Jurkat, Clone E6-1 (cell line): ENCODE data around the gene UTP11.
"Not testable (repeated sequence)": the region's sequence is repeated elsewhere in the genome, so short reads cannot be mapped to it uniquely, and the experiment has no call there.

ENCODE experiments used
- DNase-seq: peaks from one replicate; pipeline ENCODE4 v3.0.0-alpha.2; 2011; ENCODE audit warnings: low read depth, low spot score
- H3K4me3 ChIP-seq: 2 replicates; pipeline ENCODE4 v1.5.1; 2011; ENCODE audit warnings: mild to moderate bottlenecking, low read length, control low read depth, moderate library complexity

The UTP11 gene

DNA sequence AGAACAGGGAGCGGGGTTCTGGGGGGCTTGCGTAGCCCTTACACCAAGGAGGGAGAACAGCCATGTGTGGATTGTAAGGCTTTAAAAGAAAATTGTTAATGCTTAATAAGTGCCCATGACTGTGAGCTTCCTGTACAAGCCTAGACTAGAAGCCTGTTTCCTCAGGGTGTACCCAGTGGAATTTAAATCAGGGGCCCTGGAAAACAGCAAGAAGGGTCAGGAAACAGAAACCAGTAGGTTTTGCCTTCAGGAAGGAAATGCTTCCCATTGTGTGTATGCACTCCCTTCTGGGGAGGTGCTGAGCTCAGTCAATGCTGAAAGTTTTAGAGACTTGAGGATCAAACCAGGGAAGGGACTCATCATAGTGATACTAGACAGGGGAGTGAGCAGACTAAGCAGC lies 12.7 kb downstream of the UTP11 start:
- no peak overlapping the region for H3K4me3 ChIP-seq
- DNase-seq, result no peak

DNA sequence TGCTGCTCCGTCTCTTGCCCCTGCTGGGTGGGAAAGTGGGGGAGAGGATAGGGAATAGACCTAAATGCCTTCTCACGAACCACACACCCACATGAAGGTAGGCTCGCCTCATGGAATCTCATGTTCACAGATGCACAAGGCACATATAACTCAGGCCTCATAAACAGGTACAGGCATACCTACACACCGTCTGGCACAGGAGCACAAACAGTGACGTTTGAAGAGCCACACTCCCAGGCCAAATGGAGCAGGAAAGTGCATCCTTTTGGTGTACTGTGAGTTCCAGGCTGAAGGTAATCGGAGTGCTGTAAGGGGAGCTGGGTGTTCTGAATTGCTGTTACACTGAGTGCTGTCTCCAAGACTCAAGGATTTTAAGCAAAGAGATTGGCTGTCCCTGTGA lies 13.1 kb downstream of the UTP11 start:
- no peak overlapping the region for H3K4me3 ChIP-seq
- no peak for DNase-seq

DNA sequence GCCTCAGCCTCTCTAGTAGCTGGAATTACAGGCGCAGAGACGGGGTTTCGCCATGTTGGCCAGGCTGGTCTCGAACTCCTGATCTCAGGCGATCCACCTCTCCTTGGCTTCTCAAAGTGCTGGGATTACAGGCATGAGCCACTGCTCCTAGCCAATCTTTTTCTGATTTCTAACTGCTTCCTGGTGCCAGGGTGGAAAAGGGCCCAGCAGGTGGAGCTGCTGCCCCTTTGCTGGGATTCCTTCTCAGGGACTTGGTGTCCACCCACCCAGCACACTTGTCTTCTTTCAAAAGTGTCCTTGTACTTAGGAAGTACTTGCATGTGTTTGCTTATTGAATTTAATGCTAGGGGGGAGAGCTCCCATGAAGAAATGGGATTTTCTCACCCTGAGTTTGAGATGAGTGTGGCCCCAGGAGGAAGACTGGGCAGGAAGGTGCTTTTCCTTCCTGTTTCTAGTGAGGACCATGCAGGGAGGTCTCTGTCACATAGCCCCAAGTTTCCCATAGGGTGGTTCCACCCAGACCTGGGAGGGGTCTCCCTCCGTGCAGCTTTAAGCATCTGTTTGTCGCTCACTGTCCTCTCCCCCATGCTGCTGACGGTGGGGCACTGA lies 14.2 kb downstream of the UTP11 start:
- no peak overlapping the region for H3K4me3 ChIP-seq
- no peak for DNase-seq

DNA sequence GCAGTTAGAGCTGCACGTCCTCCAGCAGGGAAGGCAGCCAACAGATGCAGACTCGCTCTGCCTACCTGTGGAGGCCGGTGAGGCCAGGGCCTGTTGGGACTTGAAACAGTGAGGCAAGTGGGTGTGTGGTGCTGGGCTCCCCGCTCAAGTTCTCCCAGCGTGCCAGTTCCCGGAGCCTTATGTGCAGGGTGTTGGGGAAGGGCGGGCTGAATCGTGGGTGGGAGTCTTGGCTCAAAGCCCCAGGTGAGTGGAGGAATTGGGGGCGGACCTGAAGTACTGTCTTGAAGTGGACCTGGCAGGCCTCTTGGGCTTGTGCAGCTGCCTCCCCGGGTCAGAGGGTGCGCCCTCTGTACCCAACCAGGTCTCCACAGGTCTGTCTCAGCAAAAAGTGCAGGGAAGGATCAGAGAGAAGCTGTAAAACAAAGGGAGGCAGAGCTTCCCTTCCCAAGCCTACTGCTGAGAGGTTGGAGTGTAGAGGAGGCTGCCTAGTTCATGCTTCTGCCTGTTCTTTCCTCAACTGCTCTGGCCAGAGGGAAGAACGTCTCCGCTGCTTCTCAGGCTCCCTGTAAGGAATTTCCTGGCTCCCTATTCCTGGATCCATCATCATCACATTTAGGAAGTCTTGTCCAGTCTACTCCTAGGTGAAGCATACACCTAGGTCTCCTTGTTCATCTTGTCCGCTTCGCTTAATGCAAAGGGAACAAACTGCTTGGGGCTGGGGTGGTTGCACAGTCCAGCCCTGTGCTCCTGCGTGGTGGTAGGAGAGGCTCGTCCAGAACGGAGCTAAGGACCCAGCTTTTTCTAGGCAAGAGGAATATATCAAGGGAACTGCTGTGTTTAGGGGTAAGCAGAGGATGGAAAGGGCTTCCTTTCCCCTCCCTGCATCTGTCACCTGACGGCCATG lies 14.9 kb downstream of the UTP11 start:
- DNase-seq, result no peak
- no peak overlapping the region for H3K4me3 ChIP-seq

DNA sequence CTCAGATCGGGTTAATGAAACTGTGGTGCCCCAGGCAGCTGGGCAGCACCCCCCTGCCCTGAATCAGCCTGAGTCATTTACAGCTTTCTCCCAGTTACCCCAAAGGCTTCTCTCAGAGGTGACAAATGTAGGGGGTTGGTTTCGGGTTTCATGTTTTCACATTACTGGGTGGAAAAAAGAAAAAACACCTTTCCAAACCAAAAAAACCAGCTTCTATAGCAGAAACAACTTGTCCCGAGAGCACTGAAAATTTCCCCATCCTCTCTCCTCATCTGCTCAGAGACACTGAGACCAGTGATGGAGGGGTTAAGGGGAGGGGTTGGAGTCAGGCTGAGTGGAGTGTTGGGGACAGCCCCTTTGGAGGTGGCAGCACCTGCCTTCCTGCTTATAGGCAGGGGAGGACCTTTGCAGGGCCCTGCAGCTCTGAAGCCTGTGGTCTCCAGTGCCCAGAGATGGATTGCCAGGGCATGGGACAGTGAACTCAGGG lies 15.6 kb downstream of the UTP11 start:
- no peak overlapping the region for H3K4me3 ChIP-seq
- no peak for DNase-seq

DNA sequence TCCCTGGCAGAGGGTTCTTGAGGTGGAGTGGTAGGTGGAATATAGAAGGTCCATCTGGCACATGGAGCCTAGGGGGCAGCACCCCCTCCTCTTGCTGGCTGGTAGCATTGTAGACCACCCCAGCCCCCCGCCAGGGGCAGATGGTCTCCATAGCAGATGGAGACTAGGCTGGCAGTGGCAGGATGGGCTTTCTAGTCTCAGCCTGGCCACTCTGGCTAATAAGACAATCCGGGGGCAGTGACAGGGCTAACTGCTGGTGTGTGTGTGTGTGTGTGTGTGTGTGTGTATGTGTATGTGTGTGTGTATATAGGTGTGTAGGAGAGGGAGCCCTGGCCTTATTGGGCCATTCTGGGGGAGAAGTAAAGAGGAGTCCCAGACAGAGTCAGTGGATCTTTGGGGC lies 16.1 kb downstream of the UTP11 start:
- H3K4me3 ChIP-seq, result no peak overlapping the region
- no peak for DNase-seq

DNA sequence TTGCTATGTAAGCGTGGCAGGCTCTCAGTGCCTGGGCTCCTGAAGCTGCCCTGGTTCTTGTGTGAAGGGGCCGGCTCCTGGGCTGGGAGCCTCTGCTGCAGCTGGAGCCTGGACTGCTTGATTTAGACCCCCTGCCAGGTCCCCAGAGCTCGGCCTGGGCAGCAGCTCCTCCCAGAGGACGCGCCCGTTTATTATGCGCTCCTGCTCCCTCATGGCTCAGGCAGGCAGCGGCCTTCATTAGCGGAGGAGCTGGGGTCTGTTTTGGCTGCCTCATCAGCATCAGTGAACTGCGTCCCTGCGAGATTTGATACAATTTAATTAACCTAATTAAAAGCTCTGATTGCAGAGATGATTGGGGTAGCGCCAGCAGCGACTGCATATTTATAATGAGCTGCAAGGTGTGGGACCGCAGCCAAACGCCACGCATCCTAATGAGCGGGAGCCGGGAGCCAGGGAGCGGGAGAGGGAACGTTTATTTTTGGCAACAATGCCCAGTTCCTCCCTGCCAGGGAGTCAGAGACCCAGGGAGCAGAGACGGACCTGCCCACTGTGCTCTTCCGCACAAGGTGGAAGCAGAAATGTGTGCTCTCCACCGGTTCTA lies 16.6 kb downstream of the UTP11 start:
- DNase-seq, result no peak
- no peak overlapping the region for H3K4me3 ChIP-seq

DNA sequence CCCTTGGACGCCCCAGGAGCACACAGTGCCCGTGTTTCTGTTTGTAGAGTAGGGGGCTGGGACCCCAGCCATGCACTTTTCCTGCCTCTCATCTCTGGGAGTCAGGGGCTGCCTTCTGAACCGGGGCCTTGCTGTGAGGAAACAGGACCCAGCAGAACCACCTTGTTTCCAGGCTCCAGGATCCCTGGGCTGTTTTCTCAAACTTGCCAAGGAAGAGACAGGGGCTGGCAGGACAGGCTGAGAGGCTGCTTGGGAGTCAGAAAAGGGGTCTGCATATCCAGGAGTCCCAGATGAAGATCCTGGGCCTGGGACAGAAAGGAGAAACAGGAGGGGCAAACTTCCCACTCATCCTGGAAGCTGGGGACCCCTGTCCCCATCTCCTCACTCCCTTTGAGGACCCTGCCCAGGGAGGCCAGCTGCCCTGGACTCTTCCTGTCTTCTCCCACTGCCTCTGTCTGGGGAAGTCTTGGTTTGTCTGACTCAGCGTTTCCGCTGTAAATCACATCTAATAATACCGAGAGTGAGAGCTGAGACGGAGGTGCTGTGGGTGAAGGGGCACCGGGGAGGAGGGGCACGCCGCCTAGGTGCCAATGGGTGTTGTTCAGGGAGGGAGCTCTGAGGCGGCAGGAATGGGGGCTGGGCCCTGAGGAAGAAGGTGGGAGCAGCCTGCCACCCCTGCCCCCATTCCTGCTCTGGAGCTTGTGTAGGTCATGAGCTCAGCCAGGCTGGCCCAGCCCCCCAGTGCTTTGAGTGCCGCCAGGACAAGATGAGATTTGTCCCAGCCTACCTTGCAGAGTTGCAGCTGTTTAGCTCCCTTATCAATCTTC lies 17.4 kb downstream of the UTP11 start:
- no peak overlapping the region for H3K4me3 ChIP-seq
- no peak for DNase-seq

DNA sequence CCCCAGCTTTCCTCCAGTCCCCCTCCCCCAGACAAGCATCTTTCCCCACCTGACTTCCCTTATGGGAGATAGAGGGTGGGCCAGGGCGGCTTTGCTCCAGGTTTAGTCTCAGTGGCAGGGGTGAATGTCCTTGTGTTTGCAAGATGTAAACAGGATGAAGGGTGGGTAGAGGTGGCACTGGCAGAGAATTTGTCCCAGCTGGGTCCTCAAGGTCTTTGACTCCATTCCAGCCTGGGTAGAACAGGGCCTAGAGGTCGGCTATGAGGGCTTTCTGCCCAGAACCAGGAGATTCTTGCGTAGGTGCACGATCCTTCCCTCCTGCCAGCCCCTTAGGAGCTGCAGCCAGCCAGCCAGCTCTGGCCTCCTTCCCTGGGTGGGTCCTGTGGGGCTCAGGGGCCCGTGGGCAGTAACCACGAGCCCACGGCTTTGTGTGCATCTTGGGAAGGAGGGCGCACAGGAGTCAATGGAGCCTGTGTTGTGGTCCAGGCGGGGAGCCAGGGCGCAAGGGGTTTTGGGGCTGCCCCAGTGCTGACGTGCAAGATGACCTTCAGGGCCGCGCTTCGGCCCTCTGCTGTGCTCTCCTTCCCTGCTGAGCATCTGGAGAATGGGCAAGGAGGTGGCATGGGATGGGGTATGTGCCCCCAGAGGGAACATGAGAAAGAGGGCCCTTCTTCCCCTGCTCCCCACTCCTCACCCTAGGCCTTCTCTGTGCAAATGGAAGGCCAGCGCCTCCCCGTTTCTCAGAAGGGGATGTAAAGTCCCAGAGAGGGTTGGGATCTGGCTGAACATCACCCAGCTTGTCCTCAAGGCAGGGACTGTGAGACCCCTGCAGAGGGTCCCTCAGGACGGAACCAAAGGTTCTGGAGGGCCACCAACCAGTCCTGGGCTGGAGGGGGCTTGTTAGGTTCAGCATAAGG lies 18.3 kb downstream of the UTP11 start:
- H3K4me3 ChIP-seq, result no peak overlapping the region
- no peak for DNase-seq

DNA sequence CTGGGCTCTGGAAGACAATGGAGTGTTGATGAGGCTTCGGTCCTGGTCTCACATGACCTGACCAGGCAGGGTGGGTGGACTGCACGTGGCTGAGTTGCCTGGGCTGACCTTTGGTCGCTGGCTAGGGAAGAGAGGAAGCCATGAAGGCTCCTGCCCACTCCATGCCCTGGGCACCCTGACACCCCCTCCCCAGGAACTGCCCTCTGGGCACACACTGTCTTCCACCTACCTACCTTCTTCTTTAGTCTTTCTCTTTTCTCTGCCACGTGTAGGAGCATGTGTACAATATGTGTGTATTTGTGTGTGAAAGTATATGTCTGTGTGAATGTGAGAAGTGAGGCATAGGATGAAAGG lies 19.0 kb downstream of the UTP11 start:
- no peak for DNase-seq
- H3K4me3 ChIP-seq, result no peak overlapping the region

DNA sequence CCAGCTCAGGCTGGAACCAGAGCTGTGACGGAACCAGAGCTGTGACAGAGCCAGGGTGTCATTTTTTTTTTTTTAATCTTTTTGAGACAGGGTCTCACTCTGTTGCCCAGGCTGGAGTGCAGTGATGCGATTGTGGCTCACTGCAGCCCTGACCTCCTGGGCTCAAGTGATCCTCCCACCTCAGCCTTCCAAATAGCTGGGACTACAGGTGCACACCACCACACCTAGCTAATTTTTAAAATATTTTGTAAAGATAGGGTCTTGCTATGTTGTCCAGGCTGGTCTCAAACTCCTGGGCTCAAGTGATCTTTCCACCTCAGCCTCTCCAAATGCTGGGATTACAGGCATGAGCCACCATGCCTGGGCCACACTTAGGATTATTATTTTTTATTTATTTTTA lies 20.5 kb downstream of the UTP11 start:
- DNase-seq, H3K4me3 ChIP-seq: not testable (repeated sequence)

DNA sequence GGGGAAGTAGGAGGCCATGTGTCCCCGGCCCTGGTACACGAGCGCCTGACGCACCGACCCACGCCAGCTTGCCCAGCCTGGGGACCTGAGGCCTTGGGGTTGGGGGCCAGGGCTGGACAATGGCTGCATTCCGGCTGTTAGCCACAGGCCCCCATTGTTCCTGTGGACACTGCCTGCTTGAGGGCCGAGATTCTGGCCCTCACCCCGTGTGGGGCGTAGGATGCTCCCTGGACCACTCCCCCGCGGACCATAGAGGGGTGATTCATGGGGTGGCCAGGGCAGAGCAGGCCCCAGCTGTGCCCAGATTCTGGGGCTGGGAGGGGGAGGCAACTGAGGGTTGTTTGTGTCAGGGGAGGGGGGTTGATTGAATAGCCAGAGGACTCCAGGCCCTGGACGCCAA lies 22.3 kb downstream of the UTP11 start:
- H3K4me3 ChIP-seq, result no peak overlapping the region
- DNase-seq, result no peak

DNA sequence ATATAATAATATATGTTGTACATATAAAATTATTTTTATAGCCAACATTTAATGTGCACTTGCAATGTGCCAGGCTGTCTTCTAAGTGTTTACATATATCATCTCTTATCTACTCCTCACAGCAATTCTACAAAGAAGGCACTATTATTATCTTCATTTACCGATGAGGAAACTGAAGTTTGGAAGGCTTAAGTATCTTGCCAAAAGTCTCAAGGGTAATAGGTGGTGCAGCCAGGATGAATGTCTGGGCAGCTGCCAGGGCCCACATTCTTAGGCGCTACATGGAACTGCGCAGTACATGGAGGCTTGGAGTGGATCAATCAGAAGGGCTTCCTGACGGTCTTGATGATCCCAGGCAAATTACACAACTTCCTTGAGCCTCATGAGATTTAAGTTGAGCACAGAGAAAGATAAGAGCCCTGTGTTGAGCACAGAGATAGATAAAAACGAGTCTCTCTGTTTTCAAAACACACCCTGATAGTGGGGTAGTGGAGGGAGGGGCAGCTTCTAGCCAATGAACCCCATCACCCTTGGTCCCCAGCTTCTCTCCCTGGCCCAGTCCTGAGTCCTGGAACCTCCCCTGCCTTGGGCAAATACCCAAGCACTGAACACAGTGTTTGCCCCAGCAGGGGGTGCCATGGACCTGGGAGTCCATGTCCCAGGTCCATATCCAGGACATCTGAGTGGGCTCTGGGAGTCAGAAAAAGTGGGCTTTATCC lies 24.8 kb downstream of the UTP11 start:
- DNase-seq, result no peak
- no peak overlapping the region for H3K4me3 ChIP-seq

DNA sequence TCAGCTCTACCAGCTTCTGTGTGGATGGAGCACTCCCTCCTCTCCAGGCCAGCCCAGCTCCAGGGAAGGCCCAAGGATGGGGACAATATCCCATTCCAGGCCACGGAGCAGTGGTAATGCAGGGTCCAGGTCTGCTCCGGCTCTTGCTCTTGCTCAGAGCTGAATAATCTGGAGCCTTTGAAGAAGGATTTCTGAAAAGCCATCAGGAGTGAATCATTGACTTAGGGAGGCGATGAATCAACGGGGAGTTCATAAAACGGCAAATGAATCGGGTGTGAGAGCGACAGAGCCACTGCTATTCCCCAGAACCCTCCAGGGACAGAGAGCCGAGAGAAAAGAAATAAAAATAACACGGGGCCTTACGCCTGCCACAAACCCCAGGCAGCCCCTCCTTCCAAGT lies 26.3 kb downstream of the UTP11 start:
- DNase-seq, result no peak
- H3K4me3 ChIP-seq, result no peak overlapping the region

DNA sequence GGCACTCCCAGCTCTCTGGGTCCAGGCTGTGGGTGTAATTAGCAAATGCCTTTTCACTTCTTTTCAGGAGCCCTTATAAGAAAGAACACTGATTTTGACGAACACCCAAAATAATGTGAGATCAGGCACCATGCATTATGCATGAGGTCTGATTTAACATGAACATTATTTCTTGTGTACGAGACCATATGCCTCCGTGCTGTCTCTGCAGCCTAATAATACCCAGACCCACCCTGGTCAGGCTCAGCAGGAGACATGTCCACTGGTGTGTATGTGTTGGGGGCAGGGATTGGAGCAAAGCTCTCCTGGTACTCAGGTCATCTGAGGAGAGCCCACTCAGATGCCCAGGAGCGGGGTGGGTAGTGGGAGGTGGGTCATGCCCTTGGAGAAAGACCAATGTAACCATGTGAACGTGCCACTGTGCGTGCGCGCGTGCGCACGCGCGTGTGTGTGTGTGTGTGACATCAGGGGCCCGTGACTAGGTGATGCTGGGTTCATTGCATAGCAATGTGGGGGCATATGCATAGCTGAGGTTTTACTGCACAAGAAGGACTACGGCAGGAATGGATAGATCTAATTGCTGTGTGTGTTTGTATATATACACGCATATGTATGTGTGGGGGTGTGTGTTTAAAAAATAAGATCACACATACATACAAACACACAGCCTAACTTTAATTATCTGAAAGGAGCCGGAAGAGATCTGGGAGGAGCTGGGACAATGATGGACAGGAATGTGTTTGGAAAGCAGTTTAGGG lies 27.0 kb downstream of the UTP11 start:
- no peak for DNase-seq

DNA sequence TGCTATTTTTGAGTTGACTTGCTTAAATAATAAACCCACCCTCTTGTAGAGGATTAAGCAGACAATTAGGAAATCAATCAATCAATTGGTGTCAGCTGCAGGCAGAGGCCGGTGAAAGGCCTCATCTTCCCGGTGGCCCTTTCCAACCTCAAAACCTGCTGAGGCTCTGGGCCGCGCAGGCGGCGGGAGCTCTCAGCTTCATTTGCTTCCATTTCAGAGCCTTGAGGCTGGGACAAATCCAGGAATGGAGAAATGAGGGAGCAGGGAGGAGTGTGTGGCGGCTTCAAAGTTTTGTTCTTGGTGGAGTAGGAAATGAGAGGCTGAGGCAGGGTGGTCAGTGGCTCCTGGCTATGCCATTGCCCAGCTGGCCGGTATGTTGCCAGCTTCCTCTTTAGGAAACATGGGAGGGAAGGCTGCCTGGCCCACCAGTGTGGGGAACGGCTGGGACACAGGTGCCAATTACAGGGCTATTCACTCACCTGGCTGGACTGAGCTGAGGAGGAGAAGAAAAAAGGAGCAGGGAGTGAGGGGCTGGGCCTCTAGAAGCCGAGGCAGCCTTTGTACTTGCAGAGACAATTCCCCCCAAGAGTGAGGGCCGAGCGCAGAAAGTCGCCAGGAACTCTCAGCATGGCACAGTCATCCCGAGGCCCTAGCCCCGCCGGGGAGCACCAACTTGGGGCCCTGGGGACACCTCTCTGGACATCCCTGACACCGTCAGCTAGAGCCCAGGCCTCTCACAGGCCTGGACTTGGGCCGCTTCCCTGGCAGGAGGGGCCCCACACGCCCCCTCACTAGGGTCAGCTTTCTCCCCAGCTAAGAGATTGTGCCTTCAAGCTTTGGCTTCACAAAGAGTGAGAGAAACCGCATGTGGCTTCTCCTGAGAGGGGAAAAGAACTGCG lies 29.7 kb downstream of the UTP11 start:
- no peak for DNase-seq
- no peak overlapping the region for H3K4me3 ChIP-seq

More for the DNA sequence above, 27.0 kb downstream of the UTP11 start:
- H3K4me3 ChIP-seq, result no peak overlapping the region
